NCI-H460 (cell line): Measurements from ENCODE around the gene PTPRD. TPM values are rescaled to one million over a fixed set of nuclear protein-coding genes. Genes with fewer than 3 reads are reported as not detected.
A peak's percentile ranks its signal among the peaks of the same experiment; 100 is the strongest.

Experiments
- DNase-seq: peaks from one replicate; pipeline ENCODE4 v3.0.0-alpha.2; 2016; ENCODE audit warnings: low read depth; ENCODE audit errors: extremely low read depth
- total RNA-seq: library from RNA; depleted of rRNA; stranded (reverse); fragments of >200 nt; shearing (Covaris generic); gene quantifications from 2 replicates; pipeline ENCODE4 v1.2.3, GENCODE V29; 2014

PTPRD gene
- total RNA-seq, 1 experiment from 2014 or later = 45.3 TPM

DNA sequence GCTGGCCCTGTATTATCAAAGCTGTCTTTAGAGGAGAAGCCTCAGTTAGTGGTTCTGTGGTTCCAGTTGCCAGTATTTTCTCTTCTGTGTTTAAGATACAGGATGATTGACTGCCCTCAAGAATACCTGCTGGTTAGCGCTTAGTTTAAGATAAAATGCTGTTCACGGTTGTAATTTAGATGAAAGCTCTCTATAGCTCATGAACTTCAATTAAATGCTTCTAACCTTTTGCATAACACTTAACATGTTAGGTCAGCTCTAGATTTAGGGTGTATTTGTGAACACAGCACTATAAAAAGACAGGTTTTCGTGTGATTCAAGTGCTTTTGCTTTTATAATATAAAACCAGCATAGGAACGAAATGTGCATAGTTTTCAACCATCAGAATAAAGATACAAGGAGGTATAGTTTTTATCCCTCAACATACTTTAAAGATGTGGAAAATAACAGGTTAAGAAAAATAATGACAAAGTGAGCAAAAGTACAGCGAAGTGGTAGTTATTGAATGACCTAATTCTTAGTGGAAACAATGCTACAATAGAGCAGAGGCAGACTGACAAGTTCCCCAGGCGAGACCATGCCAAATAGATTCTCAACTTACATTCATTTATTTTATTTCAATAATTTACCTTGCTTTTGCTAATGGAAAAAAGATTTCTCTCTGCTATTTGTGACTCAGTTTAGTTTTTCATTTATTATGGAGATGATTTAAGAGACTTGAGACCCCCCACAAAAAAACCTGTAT is 2210.7 kb downstream of the PTPRD start:
- no peak for DNase-seq

DNA sequence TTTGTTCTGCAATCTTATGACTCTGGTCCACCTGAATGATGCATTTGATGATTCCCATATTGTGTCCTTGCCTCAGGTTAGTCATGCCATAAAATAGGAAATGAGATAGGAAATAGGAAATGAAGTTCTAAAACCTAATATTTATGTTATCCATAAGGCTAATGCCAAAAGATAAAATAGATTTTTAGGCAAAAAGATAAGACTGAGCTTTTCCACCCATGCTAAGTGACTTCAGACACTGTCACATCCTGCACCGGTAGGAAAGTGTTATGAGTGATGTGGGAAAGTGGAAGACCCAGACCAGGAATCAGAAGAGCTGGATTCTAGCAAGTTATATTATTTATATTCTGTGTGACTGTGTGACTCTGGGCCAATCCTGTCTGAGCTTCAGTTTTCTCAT is 2212.4 kb downstream of the PTPRD start:
- no peak for DNase-seq

GRCh38 chr9:8395022-8395421 is 2217.8 kb downstream of the PTPRD start:
- no peak for DNase-seq

DNA sequence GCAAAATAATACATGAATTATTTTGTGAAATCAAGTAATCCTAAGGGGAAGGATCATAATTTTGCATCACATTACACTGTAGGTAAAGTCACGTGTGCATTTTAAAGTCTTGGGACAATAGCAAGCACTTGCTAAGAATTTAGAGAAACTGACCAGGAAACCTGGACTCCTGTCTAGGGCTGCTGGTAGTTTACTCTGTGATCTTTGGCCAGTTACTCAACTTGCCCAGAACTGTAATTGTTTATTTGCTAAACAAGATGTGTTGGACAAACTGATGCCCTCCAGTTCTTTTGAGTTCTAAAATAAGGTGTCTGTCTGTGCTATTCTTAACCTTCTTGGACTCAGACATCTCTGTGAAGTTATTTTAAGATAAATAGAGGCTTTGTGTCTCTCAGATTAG is 2218.5 kb downstream of the PTPRD start:
- no peak for DNase-seq

GRCh38 chr9:8392866-8393265 is 2219.9 kb downstream of the PTPRD start:
- DNase-seq = no peak

DNA sequence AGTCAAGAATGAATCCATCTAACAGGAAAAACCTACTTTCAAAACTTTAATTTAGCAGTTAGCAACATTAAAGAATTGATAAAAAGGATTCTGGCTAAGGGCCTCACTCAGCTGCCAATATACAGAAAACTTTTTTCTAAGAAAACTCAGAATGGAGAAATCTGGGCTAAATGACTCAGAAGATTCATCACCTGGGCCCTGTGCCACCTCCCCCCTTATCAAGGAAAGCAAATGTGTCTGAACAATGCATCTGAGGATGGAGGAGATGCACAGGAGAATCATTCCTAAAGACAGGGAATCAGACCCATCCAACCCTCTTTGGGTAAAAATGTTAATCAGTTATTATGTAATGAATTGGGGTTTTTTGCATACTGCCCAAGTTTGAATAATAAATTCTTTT is 2221.2 kb downstream of the PTPRD start:
- DNase-seq = no peak

GRCh38 chr9:8391132-8391531 is 2221.7 kb downstream of the PTPRD start:
- DNase-seq = no peak

DNA sequence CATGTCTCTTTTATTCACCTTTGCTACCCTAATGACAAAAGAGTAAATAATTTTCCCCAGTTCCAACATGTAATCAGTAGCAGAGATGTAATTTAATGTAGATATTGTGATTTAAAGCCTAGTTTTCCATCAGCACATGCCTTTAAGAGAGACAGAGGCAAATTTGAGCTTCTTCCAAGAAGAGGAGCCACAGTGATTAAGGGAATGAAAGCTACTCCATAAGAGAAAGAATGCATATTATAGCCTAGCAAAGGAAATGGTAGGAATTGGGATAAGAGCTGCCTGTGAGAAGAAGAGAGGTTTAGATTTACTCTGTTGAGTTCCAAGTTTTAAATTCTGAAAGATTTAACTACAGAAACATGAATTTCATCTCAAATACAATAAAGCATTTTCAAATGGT is 2222.2 kb downstream of the PTPRD start:
- DNase-seq = no peak

GRCh38 chr9:8389531-8389930 is 2223.3 kb downstream of the PTPRD start:
- DNase-seq = no peak

DNA sequence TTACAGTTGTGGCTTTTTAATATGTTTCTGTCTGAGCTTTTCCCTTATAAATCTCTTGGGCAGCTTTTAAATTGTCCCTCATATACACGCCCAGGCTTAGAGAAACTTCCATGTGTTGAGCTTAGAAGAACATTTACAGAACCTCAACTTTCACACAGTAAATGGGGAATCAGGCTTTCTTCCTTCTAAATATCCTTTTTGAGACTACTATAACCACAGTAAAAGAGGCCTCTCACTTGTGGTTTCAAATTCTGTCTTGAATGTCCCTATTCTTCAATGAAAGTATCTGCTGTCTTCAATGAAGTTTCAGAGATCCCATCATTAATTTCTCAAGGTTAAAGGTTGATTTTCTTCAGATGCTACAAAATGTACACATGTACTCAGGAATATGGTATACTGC is 2224.7 kb downstream of the PTPRD start:
- DNase-seq = no peak

GRCh38 chr9:8384091-8384490 is 2228.7 kb downstream of the PTPRD start:
- no peak for DNase-seq

GRCh38 chr9:8382777-8383527 is 2229.8 kb downstream of the PTPRD start:
- no peak for DNase-seq

- no peak for DNase-seq
Observed at GRCh38 chr9:8382266-8382665, 2230.5 kb downstream of the PTPRD start.

DNA sequence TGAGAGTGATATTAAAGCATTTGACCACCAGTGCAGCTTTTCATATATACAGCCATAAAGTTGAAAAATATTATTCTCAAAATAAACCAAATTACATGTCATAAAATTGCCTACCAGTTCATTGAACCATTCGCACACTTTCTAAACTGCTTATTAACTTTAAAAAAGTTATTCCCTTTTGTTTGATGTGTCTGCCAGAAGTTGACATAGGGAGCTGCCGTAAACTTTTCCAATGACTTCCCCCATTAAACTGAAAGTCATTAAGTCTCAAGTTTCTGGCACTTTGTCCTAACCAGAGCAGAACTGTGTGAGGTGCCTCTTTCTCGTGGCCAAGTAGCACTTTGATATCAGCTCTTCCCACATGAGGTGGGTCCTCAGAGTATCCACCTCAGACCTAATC is 2231.2 kb downstream of the PTPRD start:
- no peak for DNase-seq

DNA sequence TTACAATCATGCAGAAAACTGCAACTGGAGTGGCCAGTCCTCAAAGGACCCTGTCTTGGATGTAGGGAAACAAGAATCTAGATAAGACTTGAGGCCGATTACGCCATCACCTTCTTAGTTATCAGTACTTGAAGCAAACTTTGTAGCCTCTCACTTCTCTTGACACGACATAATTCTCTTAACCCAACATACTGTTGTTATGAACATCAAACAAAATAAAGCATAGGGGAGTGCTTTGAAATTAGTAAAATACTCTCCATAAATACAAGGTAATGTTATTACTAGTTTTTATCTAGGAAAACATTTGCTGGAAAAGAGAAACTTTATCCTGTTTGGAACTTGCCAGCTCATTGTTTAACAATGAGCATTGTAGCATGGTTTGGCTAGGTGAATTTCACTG is 2238.3 kb downstream of the PTPRD start:
- DNase-seq = no peak

DNA sequence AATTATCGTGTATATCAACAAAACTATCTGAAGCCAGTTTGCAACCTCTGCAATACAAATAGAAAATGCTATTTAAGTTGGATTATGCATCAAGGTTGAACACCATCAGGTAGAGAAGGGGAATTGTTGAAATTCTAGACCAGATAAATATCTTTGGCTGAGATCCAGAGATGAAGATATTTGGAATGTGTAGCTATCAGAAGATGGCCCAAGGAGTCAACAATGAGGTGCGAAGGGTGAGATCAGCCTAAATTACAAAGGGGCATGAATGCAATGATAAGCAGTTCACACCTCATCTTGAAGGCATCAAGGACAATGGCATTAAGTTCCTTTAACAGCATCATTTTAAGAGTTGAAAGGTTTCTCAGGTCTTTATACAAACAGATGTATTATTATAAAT is 2241.1 kb downstream of the PTPRD start:
- DNase-seq = no peak

DNA sequence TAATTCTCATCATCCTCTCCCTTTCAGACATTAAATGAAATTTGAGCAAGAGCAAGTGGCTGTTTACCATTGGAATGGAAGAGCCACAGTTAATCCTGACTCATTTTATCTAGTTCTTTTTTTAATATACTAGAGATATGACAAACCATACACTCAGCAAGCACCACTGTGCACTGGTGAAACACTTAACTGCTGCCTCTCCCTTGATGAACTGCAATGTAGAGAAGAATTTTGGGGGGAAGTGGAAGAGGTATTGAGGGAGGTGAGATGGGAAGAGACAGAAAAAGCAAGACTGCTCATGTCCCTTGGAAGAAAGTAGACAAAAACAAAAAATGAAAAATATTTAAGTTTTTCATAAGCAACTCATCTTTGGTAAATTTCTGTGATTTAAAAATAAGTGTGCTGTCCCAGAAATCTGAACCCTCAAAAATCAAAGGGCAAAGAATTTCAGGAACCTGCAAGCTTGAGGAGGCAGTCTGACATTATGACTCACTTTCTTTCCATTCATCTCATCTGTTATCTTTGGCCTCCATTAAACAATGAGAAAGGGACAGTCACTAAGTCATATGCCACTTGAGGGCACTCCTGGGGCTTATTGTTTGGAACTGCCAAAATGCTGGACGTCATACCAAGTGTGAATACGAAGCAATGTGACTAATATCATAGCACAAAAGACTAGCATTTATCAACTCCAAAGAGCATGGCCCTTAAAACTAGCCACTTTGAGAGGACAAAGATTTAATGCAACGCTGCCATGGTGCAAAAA is 2246.5 kb downstream of the PTPRD start:
- DNase-seq = peak; percentile 26

GRCh38 chr9:8365466-8366160 is 2247.2 kb downstream of the PTPRD start:
- DNase-seq = no peak

DNA sequence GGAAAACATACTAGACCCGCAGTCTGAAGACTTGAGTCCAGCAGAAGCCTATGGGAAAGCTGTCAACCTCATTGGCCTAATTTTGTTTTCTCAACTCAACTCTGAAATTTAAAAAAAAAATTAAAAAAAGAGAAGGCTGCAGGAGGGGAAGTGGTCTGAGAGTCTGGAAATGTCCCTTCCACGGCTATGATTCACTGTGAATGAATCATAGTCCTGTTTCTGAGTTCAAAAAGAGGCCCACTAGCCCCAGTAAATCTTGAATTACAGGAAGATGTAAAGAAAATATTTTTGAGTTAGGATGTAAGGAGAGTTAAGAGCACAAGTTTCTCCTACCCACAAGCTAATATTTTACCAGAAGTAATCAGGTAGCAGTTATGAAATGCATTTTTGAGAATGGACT is 2247.8 kb downstream of the PTPRD start:
- DNase-seq = no peak

DNA sequence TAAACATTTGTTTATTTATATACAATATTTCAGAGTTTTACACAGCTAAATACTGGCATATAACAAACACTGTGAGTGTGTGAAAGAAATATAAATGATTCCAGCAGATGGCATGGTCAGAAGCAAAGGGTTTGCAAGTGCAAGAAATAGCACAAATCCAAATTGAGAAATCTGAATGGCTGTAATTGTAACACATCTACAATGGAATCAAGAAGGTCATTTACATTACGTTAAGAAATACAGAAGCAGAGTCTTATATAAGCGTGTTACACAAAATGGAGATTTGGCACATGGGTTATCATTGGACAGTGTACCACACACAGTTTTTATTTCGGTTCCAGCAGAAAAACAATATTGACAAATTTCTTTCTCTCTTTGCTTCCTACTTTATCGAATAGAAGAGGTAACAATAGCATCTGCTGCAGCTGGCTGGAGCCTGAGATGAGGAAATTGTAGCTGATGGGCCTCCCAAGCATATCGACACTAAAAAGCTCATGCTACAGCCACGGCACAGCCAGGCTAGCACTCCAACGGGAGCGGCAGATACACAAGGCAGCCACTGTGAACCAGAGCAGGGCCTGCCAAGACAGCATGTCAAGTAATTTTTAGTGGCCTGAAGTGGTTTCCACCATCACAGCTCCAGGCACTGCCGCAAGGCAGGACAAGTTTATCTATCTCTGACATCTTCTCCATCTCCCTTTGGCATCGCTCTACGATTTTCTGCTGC is 2248.6 kb downstream of the PTPRD start:
- no peak for DNase-seq
